ENCODE measurements around the gene XIAP.

DNA sequence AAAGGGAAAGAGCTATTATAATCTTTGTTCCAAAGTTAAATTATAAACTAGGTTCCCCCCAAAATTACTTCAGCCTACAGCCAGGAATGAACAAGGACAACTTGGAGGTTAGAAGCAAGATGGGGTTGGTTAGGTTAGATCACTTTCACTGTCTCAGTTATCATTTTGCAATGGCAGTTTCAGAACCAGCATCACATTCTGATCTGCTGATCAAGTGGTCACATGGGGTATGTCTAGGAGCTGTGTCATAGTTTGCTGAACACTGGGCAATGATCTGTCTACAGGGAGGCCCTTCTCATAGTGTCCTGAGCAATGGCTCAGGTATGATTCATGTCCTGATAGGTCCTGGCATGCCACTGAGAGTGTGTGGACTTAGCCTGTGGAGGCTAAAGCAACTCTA, 41.6 kb upstream of the XIAP start:
- TF ChIP-seq, protein P1, sequence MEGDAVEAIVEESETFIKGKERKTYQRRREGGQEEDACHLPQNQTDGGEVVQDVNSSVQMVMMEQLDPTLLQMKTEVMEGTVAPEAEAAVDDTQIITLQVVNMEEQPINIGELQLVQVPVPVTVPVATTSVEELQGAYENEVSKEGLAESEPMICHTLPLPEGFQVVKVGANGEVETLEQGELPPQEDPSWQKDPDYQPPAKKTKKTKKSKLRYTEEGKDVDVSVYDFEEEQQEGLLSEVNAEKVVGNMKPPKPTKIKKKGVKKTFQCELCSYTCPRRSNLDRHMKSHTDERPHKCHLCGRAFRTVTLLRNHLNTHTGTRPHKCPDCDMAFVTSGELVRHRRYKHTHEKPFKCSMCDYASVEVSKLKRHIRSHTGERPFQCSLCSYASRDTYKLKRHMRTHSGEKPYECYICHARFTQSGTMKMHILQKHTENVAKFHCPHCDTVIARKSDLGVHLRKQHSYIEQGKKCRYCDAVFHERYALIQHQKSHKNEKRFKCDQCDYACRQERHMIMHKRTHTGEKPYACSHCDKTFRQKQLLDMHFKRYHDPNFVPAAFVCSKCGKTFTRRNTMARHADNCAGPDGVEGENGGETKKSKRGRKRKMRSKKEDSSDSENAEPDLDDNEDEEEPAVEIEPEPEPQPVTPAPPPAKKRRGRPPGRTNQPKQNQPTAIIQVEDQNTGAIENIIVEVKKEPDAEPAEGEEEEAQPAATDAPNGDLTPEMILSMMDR (IDR thresholded peaks at IDR 0.05; ENCODE audit: low read length) = no peak
- no peak for TF ChIP-seq EZH2 (optimal IDR thresholded peaks at IDR 0.05; ENCODE audit: low read depth, low read length)
